Measurements from ENCODE around the gene OR52W1. TPM values are rescaled to one million over a fixed set of nuclear protein-coding genes. Genes with fewer than 3 reads are reported as not detected.

Gene OR52W1
- total and polyA plus RNA-seq, 10 of the 15 experiments (the other 5 are each of a cell fraction or from before 2014, with no cell fraction given): not detected

- 52% methylated on average over 4 of the region's 4 CpGs for whole genome bisulfite sequencing (ENCODE audit: insufficient coverage, insufficient replicate concordance, low lambda C conversion rate, missing lambda C conversion rate)
- intact Hi-C loops (cut with micrococcal nuclease; ENCODE audit: unreplicated experiment): no loop called here
Measured at GRCh38 chr11:6197466-6198200, 1.4 kb upstream of the OR52W1 start.

GRCh38 chr11:6200975-6201374 is 2.0 kb downstream of the OR52W1 start:
- intact Hi-C loops (cut with micrococcal nuclease; ENCODE audit: unreplicated experiment) (no loop called here), in situ Hi-C loops (cut with MboI) (no loop called here)
- no peaks in the 10 kb centered on the region for H3K27me3 ChIP-seq (replicated peaks in 1 of 2; ENCODE audit: control insufficient read depth in 2 of 2, insufficient read depth in 2 of 2, low read length in 1 of 2)
- POLR2A ChIA-PET: no interaction called here
- H3K4me3 ChIP-seq: no peak overlapping the region
- H3K36me3 ChIP-seq (ENCODE audit: control insufficient read depth in 2 of 2, insufficient read depth in 2 of 2, low read length in 1 of 2): no peaks in the 10 kb centered on the region
- RAD21 ChIA-PET (ENCODE audit: unreplicated experiment): interaction anchor here (1.1 kb wide), 1 partner anchor 28 kb away, joined by 4 read pairs; no protein-coding TSS in a partner anchor
- peak; percentile 63 for ATAC-seq
- H3K27ac ChIP-seq (ENCODE audit: control insufficient read depth, insufficient read depth): no peak overlapping the region
- no peaks in the 10 kb centered on the region for H3K9me3 ChIP-seq (replicated peaks; ENCODE audit: control insufficient read depth, insufficient read depth, low read length)
- no peaks in the 10 kb centered on the region for H4K20me1 ChIP-seq (ENCODE audit: control insufficient read depth, insufficient read depth)
- no peak overlapping the region for H2AFZ ChIP-seq (ENCODE audit: control insufficient read depth, low read depth, low read length)
- SMC1A ChIA-PET (ENCODE audit: uncharacterized antibody, unreplicated experiment): interaction anchor here (0.9 kb wide), 1 partner anchor 50 kb away, joined by 3 read pairs; no protein-coding TSS in a partner anchor
- no peak for FAIRE-seq
- H3K4me2 ChIP-seq (ENCODE audit: control insufficient read depth, insufficient read depth): no peak overlapping the region
- no peak overlapping the region for H3K9ac ChIP-seq (ENCODE audit: control insufficient read depth, insufficient read depth, low read length)
- no peaks in the 10 kb centered on the region for H3K79me2 ChIP-seq (ENCODE audit: control insufficient read depth, insufficient read depth, low read length)
- 89% methylated on average over 4 of the region's 4 CpGs for WGBS (ENCODE audit: insufficient coverage, insufficient replicate concordance, low lambda C conversion rate, missing lambda C conversion rate)
- BruUV-seq (replicated peaks): no TSS peak
- DNase-seq (ENCODE audit: low read depth, low spot score): no peak
- H3K4me1 ChIP-seq (ENCODE audit: control insufficient read depth, insufficient read depth, low read length): peaks cover 9% of the 10 kb centered on the region
- CTCF ChIA-PET: no interaction called here
- TF ChIP-seq ATF7 (IDR thresholded peaks at IDR 0.05; ENCODE audit: low read depth): peak; percentile 55
- TF ChIP-seq PKNOX1 (IDR thresholded peaks at IDR 0.05): peak; percentile 34; the same call in 1 of the 2 replicates
- TF ChIP-seq KAT2A (conservative IDR thresholded peaks at IDR 0.05; ENCODE audit: control insufficient read depth, low read depth, low read length): no peak
- TF ChIP-seq RAD51 (IDR thresholded peaks at IDR 0.05): peak; percentile 23; the same call in 1 of the 2 replicates
- peak; percentile 65; the same call in 1 of the 2 replicates for TF ChIP-seq SPI1 (IDR thresholded peaks at IDR 0.05; ENCODE audit: borderline replicate concordance, insufficient read depth, low read depth, low read length)
- 0 out of 2 replicates have a peak, but pooled peaks have one; percentile 50 for TF ChIP-seq MTA2 (IDR thresholded peaks at IDR 0.05; ENCODE audit: low read depth)
- no peak for TF ChIP-seq E2F8 (IDR thresholded peaks at IDR 0.05; ENCODE audit: low read depth, partially characterized antibody)
- TF ChIP-seq LARP7 (IDR thresholded peaks at IDR 0.05): no peak
- TF ChIP-seq USF1 (IDR thresholded peaks at IDR 0.05; ENCODE audit: borderline replicate concordance, extremely low read length, insufficient read depth, low read depth, low read length): no peak

More at GRCh38 chr11:6197466-6198200, 1.4 kb upstream of the OR52W1 start:
- CTCF ChIA-PET: no interaction called here
- no peaks in the 10 kb centered on the region for H3K4me1 ChIP-seq (ENCODE audit: control insufficient read depth, insufficient read depth, low read length)
- in situ Hi-C loops (cut with MboI): no loop called here
- POLR2A ChIA-PET: interaction anchor here (1.7 kb wide), 1 partner anchor 29 kb away, joined by 4 read pairs; no protein-coding TSS in a partner anchor
- no peaks in the 10 kb centered on the region for H4K20me1 ChIP-seq (ENCODE audit: control insufficient read depth, insufficient read depth)
- RAD21 ChIA-PET (ENCODE audit: unreplicated experiment): no interaction called here
- SMC1A ChIA-PET (ENCODE audit: uncharacterized antibody, unreplicated experiment): interaction anchor here (0.9 to 1.1 kb wide), 2 partner anchors 9 to 37 kb away, joined by 3 to 5 read pairs; partner anchors contain the start of genes C11orf42 and FHIP1B
- H3K9ac ChIP-seq (ENCODE audit: control insufficient read depth, insufficient read depth, low read length): no peak overlapping the region
- FAIRE-seq (no peak), DNase-seq (ENCODE audit: low read depth, low spot score) (no peak), ATAC-seq (no peak)
- no peaks in the 10 kb centered on the region for H3K27me3 ChIP-seq (replicated peaks in 1 of 2; ENCODE audit: control insufficient read depth in 2 of 2, insufficient read depth in 2 of 2, low read length in 1 of 2)
- no peaks in the 10 kb centered on the region for H3K36me3 ChIP-seq (ENCODE audit: control insufficient read depth in 2 of 2, insufficient read depth in 2 of 2, low read length in 1 of 2)
- H2AFZ ChIP-seq (ENCODE audit: control insufficient read depth, low read depth, low read length): no peak overlapping the region
- no peaks in the 10 kb centered on the region for H3K79me2 ChIP-seq (ENCODE audit: control insufficient read depth, insufficient read depth, low read length)
- no peaks in the 10 kb centered on the region for H3K9me3 ChIP-seq (replicated peaks; ENCODE audit: control insufficient read depth, insufficient read depth, low read length)
- H3K27ac ChIP-seq (ENCODE audit: control insufficient read depth, insufficient read depth): no peak overlapping the region
- no peak for TF ChIP-seq TCF7 (IDR thresholded peaks at IDR 0.05; ENCODE audit: borderline replicate concordance)
- no TSS peak for BruUV-seq (replicated peaks)
- no peak overlapping the region for H3K4me2 ChIP-seq (ENCODE audit: control insufficient read depth, insufficient read depth)
- no peak overlapping the region for H3K4me3 ChIP-seq

All from GM12878 (cell line).